Cardiac fibroblast (primary cell): ENCODE results near the gene SSX4B.
"Not testable (repeated sequence)": the region's sequence is repeated elsewhere in the genome, so short reads cannot be mapped to it uniquely, and the experiment has no call there.

Experiments used
- DNase-seq, 2 donors: peaks; one replicate each; pipeline versions ENCODE4 v3.0.0 to v3.0.0-alpha.2; 2010; ENCODE audit warnings: low read depth in 2 of 2
- H3K4me3 ChIP-seq, 2 donors: replicated peaks in 1 of 2; 1 replicate in 1 of 2; 2 replicates in 1 of 2; pipeline ENCODE4 v1.5.1; 2011; ENCODE audit warnings: low read depth in 2 of 2, low read length in 2 of 2, mild to moderate bottlenecking in 2 of 2, moderate library complexity in 1 of 2
- TF ChIP-seq, protein P1 (sequence below): IDR thresholded peaks from one replicate; pipeline ENCODE4 v1.5.1; 2011; ENCODE audit warnings: low read depth, mild to moderate bottlenecking, low read length, inconsistent platforms

Gene SSX4B

DNA sequence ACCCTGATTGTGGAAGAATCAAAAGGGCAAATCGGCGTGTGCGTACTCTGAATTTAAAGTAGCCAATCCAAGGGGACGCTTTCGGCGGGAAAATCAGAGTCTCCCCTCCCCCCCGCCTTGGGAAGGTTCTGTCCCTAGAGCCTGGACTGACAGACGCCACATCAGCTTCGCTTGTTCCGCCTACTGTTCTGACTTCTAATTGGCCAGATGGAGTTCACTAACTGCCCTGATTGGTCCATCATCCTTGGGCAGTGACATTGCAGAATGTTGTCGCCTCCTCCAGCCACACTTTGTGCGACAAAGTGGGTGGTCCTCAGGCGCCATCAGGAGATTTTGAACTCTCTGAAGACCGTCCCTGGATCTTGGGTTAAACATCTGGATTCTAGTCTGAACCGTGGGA, at the start of gene SSX4B:
TSS of gene SSX4B (minus strand) at position 101 of the 400 bp plus-strand sequence. CDS start 588 bp downstream, outside the sequence.
- H3K4me3 ChIP-seq, DNase-seq: not testable (repeated sequence)

- TF ChIP-seq, protein P1, sequence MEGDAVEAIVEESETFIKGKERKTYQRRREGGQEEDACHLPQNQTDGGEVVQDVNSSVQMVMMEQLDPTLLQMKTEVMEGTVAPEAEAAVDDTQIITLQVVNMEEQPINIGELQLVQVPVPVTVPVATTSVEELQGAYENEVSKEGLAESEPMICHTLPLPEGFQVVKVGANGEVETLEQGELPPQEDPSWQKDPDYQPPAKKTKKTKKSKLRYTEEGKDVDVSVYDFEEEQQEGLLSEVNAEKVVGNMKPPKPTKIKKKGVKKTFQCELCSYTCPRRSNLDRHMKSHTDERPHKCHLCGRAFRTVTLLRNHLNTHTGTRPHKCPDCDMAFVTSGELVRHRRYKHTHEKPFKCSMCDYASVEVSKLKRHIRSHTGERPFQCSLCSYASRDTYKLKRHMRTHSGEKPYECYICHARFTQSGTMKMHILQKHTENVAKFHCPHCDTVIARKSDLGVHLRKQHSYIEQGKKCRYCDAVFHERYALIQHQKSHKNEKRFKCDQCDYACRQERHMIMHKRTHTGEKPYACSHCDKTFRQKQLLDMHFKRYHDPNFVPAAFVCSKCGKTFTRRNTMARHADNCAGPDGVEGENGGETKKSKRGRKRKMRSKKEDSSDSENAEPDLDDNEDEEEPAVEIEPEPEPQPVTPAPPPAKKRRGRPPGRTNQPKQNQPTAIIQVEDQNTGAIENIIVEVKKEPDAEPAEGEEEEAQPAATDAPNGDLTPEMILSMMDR = no peak
- no peak for DNase-seq
- H3K4me3 ChIP-seq = no peak overlapping the region
Measured at GRCh38 chrX:48460606-48461005, 48.8 kb upstream of the SSX4B start.

GRCh38 chrX:48460031-48460430, 48.3 kb upstream of the SSX4B start:
- no peak overlapping the region for H3K4me3 ChIP-seq
- TF ChIP-seq, protein P1 = no peak
- DNase-seq = no peak

- no peak overlapping the region for H3K4me3 ChIP-seq
- DNase-seq = no peak
- TF ChIP-seq, protein P1 = no peak
Measured at GRCh38 chrX:48459483-48459882, 47.7 kb upstream of the SSX4B start.

- H3K4me3 ChIP-seq = no peak overlapping the region
- no peak for DNase-seq
- TF ChIP-seq, protein P1 = no peak
Measured at GRCh38 chrX:48458711-48459110, 47.0 kb upstream of the SSX4B start.

- H3K4me3 ChIP-seq = no peak overlapping the region
- DNase-seq = no peak
- TF ChIP-seq, protein P1 = no peak
Measured at GRCh38 chrX:48456628-48457331, 45.0 kb upstream of the SSX4B start.

DNA sequence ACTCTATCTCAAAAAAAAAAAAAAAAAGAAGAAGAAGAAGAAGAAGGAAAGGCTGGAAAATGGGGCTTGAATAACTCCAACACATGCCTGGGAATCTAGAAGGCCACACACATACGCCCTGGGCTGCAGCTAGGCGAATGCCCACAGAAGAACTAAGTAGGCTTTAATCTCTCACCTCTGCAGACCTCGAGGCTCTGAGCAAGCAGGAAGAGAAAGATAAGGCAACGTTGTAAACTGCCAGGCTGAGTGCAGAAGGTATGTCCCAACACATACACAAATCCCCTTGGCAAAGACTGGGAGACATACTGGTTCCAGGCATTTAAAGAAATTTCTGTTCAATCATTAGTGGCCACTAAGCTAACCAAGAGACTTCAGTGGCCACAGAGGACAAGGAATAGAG, 39.9 kb upstream of the SSX4B start:
- H3K4me3 ChIP-seq = no peak overlapping the region
- TF ChIP-seq, protein P1 = no peak
- no peak for DNase-seq
